Measurements from ENCODE around the gene SACM1L. TPM values are rescaled to one million over a fixed set of nuclear protein-coding genes. Genes with fewer than 3 reads are reported as not detected.
"Not testable (repeated sequence)": the region's sequence is repeated elsewhere in the genome, so short reads cannot be mapped to it uniquely, and the experiment has no call there.

Gene SACM1L
- total and polyA plus RNA-seq, 2 donors = 47.2 to 58.3 TPM

GRCh38 chr3:45695166-45695565, 6.0 kb downstream of the SACM1L start:
- peaks cover 19 to 38% of the 10 kb centered on the region in 2 donors for H3K4me1 ChIP-seq (ENCODE audit: control insufficient read depth in 2 of 2, insufficient read depth in 2 of 2, low read length in 2 of 2)
- 84% methylated on average over 4 of the region's 4 CpGs for WGBS
- peaks cover 0 to 38% of the 10 kb centered on the region in 2 donors for H3K36me3 ChIP-seq (ENCODE audit: control insufficient read depth in 2 of 2, insufficient read depth in 2 of 2, low read length in 1 of 2)
- not testable (repeated sequence) for H3K27ac ChIP-seq (ENCODE audit: low read depth in 1 of 2, low read length in 1 of 2); DNase-seq (ENCODE audit: low read depth in 6 of 9, low spot score in 9 of 9); H3K27me3 ChIP-seq (ENCODE audit: control insufficient read depth in 2 of 2, insufficient read depth in 1 of 2, low read length in 1 of 2); H3K9me3 ChIP-seq (ENCODE audit: control insufficient read depth in 2 of 2, insufficient read depth in 1 of 2, low read length in 1 of 2); H3K4me3 ChIP-seq (ENCODE audit: low read length in 2 of 2)

- Histone ChIP-seq H3K36me3 (ENCODE audit: control insufficient read depth in 2 of 2, insufficient read depth in 2 of 2, low read length in 1 of 2) (peaks cover 0 to 49% of the 10 kb centered on the region in 2 donors), H3K27me3 (ENCODE audit: control insufficient read depth in 2 of 2, insufficient read depth in 1 of 2, low read length in 1 of 2) (no peaks in the 10 kb centered on the region), H3K9me3 (ENCODE audit: control insufficient read depth in 2 of 2, insufficient read depth in 1 of 2, low read length in 1 of 2) (no peaks in the 10 kb centered on the region), H3K4me1 (ENCODE audit: control insufficient read depth in 2 of 2, insufficient read depth in 2 of 2, low read length in 2 of 2) (no peaks in the 10 kb centered on the region), H3K4me3 (ENCODE audit: low read length in 2 of 2) (no peak overlapping the region), H3K27ac (ENCODE audit: low read depth in 1 of 2, low read length in 1 of 2) (no peak overlapping the region)
- DNase-seq (ENCODE audit: low read depth in 6 of 9, low spot score in 9 of 9) = no peak
- 98% methylated on average over 6 of the region's 6 CpGs for whole genome bisulfite sequencing
These were observed 11.4 kb downstream of the SACM1L start for GRCh38 chr3:45700570-45701073.

GRCh38 chr3:45701172-45701867, 12.1 kb downstream of the SACM1L start:
- Histone ChIP-seq H3K36me3 (ENCODE audit: control insufficient read depth in 2 of 2, insufficient read depth in 2 of 2, low read length in 1 of 2) (peaks cover 5 to 51% of the 10 kb centered on the region in 2 donors), H3K4me1 (ENCODE audit: control insufficient read depth in 2 of 2, insufficient read depth in 2 of 2, low read length in 2 of 2) (no peaks in the 10 kb centered on the region), H3K27ac (ENCODE audit: low read depth in 1 of 2, low read length in 1 of 2) (no peak overlapping the region), H3K4me3 (ENCODE audit: low read length in 2 of 2) (no peak overlapping the region), H3K9me3 (ENCODE audit: control insufficient read depth in 2 of 2, insufficient read depth in 1 of 2, low read length in 1 of 2) (no peaks in the 10 kb centered on the region), H3K27me3 (ENCODE audit: control insufficient read depth in 2 of 2, insufficient read depth in 1 of 2, low read length in 1 of 2) (no peaks in the 10 kb centered on the region)
- 82% methylated on average over 9 of the region's 9 CpGs for WGBS
- DNase-seq (ENCODE audit: low read depth in 6 of 9, low spot score in 9 of 9) = no peak

- Histone ChIP-seq H3K27me3 (ENCODE audit: control insufficient read depth in 2 of 2, insufficient read depth in 1 of 2, low read length in 1 of 2) (no peaks in the 10 kb centered on the region), H3K9me3 (ENCODE audit: control insufficient read depth in 2 of 2, insufficient read depth in 1 of 2, low read length in 1 of 2) (no peaks in the 10 kb centered on the region), H3K4me3 (ENCODE audit: low read length in 2 of 2) (no peak overlapping the region), H3K4me1 (ENCODE audit: control insufficient read depth in 2 of 2, insufficient read depth in 2 of 2, low read length in 2 of 2) (no peaks in the 10 kb centered on the region), H3K36me3 (ENCODE audit: control insufficient read depth in 2 of 2, insufficient read depth in 2 of 2, low read length in 1 of 2) (peaks cover 8 to 60% of the 10 kb centered on the region in 2 donors), H3K27ac (ENCODE audit: low read depth in 1 of 2, low read length in 1 of 2) (no peak overlapping the region)
- 96% methylated on average over 4 of the region's 4 CpGs for WGBS
- no peak for DNase-seq (ENCODE audit: low read depth in 6 of 9, low spot score in 9 of 9)
These were observed 15.2 kb downstream of the SACM1L start for GRCh38 chr3:45704301-45704943.

GRCh38 chr3:45705839-45706808, 16.9 kb downstream of the SACM1L start:
- Histone ChIP-seq H3K4me3 (ENCODE audit: low read length in 2 of 2) (no peak overlapping the region), H3K9me3 (ENCODE audit: control insufficient read depth in 2 of 2, insufficient read depth in 1 of 2, low read length in 1 of 2) (no peaks in the 10 kb centered on the region), H3K27me3 (ENCODE audit: control insufficient read depth in 2 of 2, insufficient read depth in 1 of 2, low read length in 1 of 2) (no peaks in the 10 kb centered on the region), H3K27ac (ENCODE audit: low read depth in 1 of 2, low read length in 1 of 2) (no peak overlapping the region), H3K36me3 (ENCODE audit: control insufficient read depth in 2 of 2, insufficient read depth in 2 of 2, low read length in 1 of 2) (peaks cover 14 to 64% of the 10 kb centered on the region in 2 donors), H3K4me1 (ENCODE audit: control insufficient read depth in 2 of 2, insufficient read depth in 2 of 2, low read length in 2 of 2) (no peaks in the 10 kb centered on the region)
- no peak for DNase-seq (ENCODE audit: low read depth in 6 of 9, low spot score in 9 of 9)
- 96% methylated on average over 2 of the region's 2 CpGs for WGBS

GRCh38 chr3:45711931-45712330, 22.7 kb downstream of the SACM1L start:
- Histone ChIP-seq H3K4me1 (ENCODE audit: control insufficient read depth in 2 of 2, insufficient read depth in 2 of 2, low read length in 2 of 2) (no peaks in the 10 kb centered on the region), H3K27ac (ENCODE audit: low read depth in 1 of 2, low read length in 1 of 2) (no peak overlapping the region), H3K9me3 (ENCODE audit: control insufficient read depth in 2 of 2, insufficient read depth in 1 of 2, low read length in 1 of 2) (no peaks in the 10 kb centered on the region), H3K27me3 (ENCODE audit: control insufficient read depth in 2 of 2, insufficient read depth in 1 of 2, low read length in 1 of 2) (no peaks in the 10 kb centered on the region), H3K4me3 (ENCODE audit: low read length in 2 of 2) (no peak overlapping the region), H3K36me3 (ENCODE audit: control insufficient read depth in 2 of 2, insufficient read depth in 2 of 2, low read length in 1 of 2) (peaks cover 33 to 72% of the 10 kb centered on the region in 2 donors)
- 77% methylated on average over 4 of the region's 4 CpGs for WGBS
- DNase-seq (ENCODE audit: low read depth in 6 of 9, low spot score in 9 of 9) = no peak

GRCh38 chr3:45712434-45713110, 23.4 kb downstream of the SACM1L start:
- no peak overlapping the region for H3K4me3 ChIP-seq (ENCODE audit: low read length in 2 of 2)
- H3K9me3 ChIP-seq (ENCODE audit: control insufficient read depth in 2 of 2, insufficient read depth in 1 of 2, low read length in 1 of 2) = no peaks in the 10 kb centered on the region
- 93% methylated on average over 7 of the region's 7 CpGs for WGBS
- no peak overlapping the region for H3K27ac ChIP-seq (ENCODE audit: low read depth in 1 of 2, low read length in 1 of 2)
- H3K36me3 ChIP-seq (ENCODE audit: control insufficient read depth in 2 of 2, insufficient read depth in 2 of 2, low read length in 1 of 2) = peaks cover 34 to 70% of the 10 kb centered on the region in 2 donors
- no peak for DNase-seq (ENCODE audit: low read depth in 6 of 9, low spot score in 9 of 9)
- H3K4me1 ChIP-seq (ENCODE audit: control insufficient read depth in 2 of 2, insufficient read depth in 2 of 2, low read length in 2 of 2) = no peaks in the 10 kb centered on the region
- no peaks in the 10 kb centered on the region for H3K27me3 ChIP-seq (ENCODE audit: control insufficient read depth in 2 of 2, insufficient read depth in 1 of 2, low read length in 1 of 2)

- WGBS = 75% methylated on average over 2 of the region's 2 CpGs
- no peak overlapping the region for H3K27ac ChIP-seq (ENCODE audit: low read depth in 1 of 2, low read length in 1 of 2)
- no peaks in the 10 kb centered on the region for H3K9me3 ChIP-seq (ENCODE audit: control insufficient read depth in 2 of 2, insufficient read depth in 1 of 2, low read length in 1 of 2)
- H3K27me3 ChIP-seq (ENCODE audit: control insufficient read depth in 2 of 2, insufficient read depth in 1 of 2, low read length in 1 of 2) = no peaks in the 10 kb centered on the region
- no peaks in the 10 kb centered on the region for H3K4me1 ChIP-seq (ENCODE audit: control insufficient read depth in 2 of 2, insufficient read depth in 2 of 2, low read length in 2 of 2)
- no peak overlapping the region for H3K4me3 ChIP-seq (ENCODE audit: low read length in 2 of 2)
- no peak for DNase-seq (ENCODE audit: low read depth in 6 of 9, low spot score in 9 of 9)
- peaks cover 31 to 62% of the 10 kb centered on the region in 2 donors for H3K36me3 ChIP-seq (ENCODE audit: control insufficient read depth in 2 of 2, insufficient read depth in 2 of 2, low read length in 1 of 2)
These were observed 26.7 kb downstream of the SACM1L start for GRCh38 chr3:45715945-45716344.

All from thymus (tissue), 11 donors.